Endothelial cell of umbilical vein (primary cell): ENCODE data around the gene CCIN. TPM values are rescaled to one million over a fixed set of nuclear protein-coding genes. Genes with fewer than 3 reads are reported as not detected.
"Not testable (repeated sequence)": the region's sequence is repeated elsewhere in the genome, so short reads cannot be mapped to it uniquely, and the experiment has no call there.

Source experiments
- BruUV-seq: library from RNA; stranded (reverse); fragments of 400-500 nt; replicated peaks from 2 replicates; lab custom pipeline; 2021; lab: Mats Ljungman, UMichigan
- CTCF ChIA-PET: fragments of 300-600, 350-600 bp; sonication (Branson Sonifier 250); formaldehyde crosslinking; loops from one replicate; lab custom pipeline; 2021; ENCODE audit warnings: antibody characterized with exemption, inconsistent platforms; lab: Charles Lee
- POLR2A ChIA-PET: fragments of 300-600, 350-600 bp; sonication (Branson Sonifier 250); formaldehyde crosslinking; loops from one replicate; lab custom pipeline; 2021; ENCODE audit warnings: antibody characterized with exemption, inconsistent platforms; lab: Charles Lee
- DNase-seq: peaks from one replicate; pipeline ENCODE4 v3.0.0-alpha.2; 2011; ENCODE audit warnings: low read depth, low spot score
- FAIRE-seq: peaks from 2 replicates; lab custom pipeline; 2011; peaks lifted over from hg19 to GRCh38; lab: Jason Lieb, UNC
- H2AFZ ChIP-seq: 2 replicates; pipeline ENCODE4 v1.6.0; 2012; ENCODE audit warnings: low read depth, low read length, control low read depth, inconsistent platforms
- H3K27ac ChIP-seq: 2 replicates; pipeline ENCODE4 v1.5.1; 2011; ENCODE audit warnings: low read depth, mild to moderate bottlenecking, control low read depth, low read length, moderate library complexity; ENCODE audit not compliant: insufficient read depth
- H3K27me3 ChIP-seq, 2 experiments: 2 replicates each; pipeline versions ENCODE4 v1.6.0 to v1.6.1; 2011; ENCODE audit warnings: low read length in 2 of 2, mixed read lengths in 1 of 2; ENCODE audit not compliant: control insufficient read depth in 2 of 2, insufficient read depth in 2 of 2
- H3K36me3 ChIP-seq, 2 experiments: 2 replicates in 1 of 2; 3 replicates in 1 of 2; pipeline ENCODE4 v1.5.1; 2011; ENCODE audit warnings: low read length in 2 of 2, mild to moderate bottlenecking in 1 of 2, moderate library complexity in 1 of 2; ENCODE audit not compliant: control insufficient read depth in 2 of 2, insufficient read depth in 2 of 2; ENCODE audit errors: extremely low read depth in 1 of 2
- H3K4me1 ChIP-seq: 3 replicates; pipeline ENCODE4 v1.5.1; 2011; ENCODE audit warnings: mild to moderate bottlenecking, low read length; ENCODE audit not compliant: control insufficient read depth, insufficient read depth; ENCODE audit errors: extremely low read depth
- H3K4me2 ChIP-seq: 2 replicates; pipeline ENCODE4 v1.6.1; 2011; ENCODE audit warnings: low read length, control low read depth, mixed read lengths; ENCODE audit not compliant: insufficient read depth
- H3K4me3 ChIP-seq, 3 experiments: fragments of 200-600 bp in 1 of 3; sonication (generic), shearing (Covaris generic) in 1 of 3; replicated peaks in 1 of 3; 2 replicates each; pipeline ENCODE4 v1.5.1; 2011 to 2016; ENCODE audit warnings: control low read depth in 3 of 3, low read length in 3 of 3, mild to moderate bottlenecking in 2 of 3, inconsistent platforms in 1 of 3, low read depth in 1 of 3, moderate library complexity in 1 of 3; ENCODE audit not compliant: insufficient read depth in 1 of 3
- H3K79me2 ChIP-seq: 2 replicates; pipeline ENCODE4 v1.6.0; 2012; ENCODE audit warnings: low read length, inconsistent platforms; ENCODE audit not compliant: control insufficient read depth, insufficient read depth
- H3K9ac ChIP-seq: replicated peaks from 2 replicates; pipeline ENCODE3; 2011; ENCODE audit warnings: low read length, control low read depth; ENCODE audit not compliant: insufficient read depth; ENCODE audit errors: extremely low read depth
- H3K9me1 ChIP-seq: replicated peaks from 3 replicates; pipeline ENCODE4 v1.6.0; 2011; ENCODE audit warnings: mild to moderate bottlenecking, low read length; ENCODE audit not compliant: control insufficient read depth, insufficient read depth; ENCODE audit errors: extremely low read depth
- H3K9me3 ChIP-seq: replicated peaks from 2 replicates; pipeline ENCODE4 v1.5.1; 2012; ENCODE audit warnings: low read length, inconsistent platforms; ENCODE audit not compliant: control insufficient read depth, insufficient read depth
- H4K20me1 ChIP-seq: replicated peaks from 2 replicates; pipeline ENCODE3; 2011; ENCODE audit warnings: mild to moderate bottlenecking, low read length; ENCODE audit not compliant: control insufficient read depth, insufficient read depth; ENCODE audit errors: extremely low read depth
- CTCF ChIP-seq, 2 donors: IDR thresholded peaks; 1 replicate in 1 of 2; 2 replicates in 1 of 2; pipeline ENCODE4 v1.5.1; 2011; ENCODE audit warnings: low read length in 2 of 2, mild to moderate bottlenecking in 2 of 2, moderate library complexity in 2 of 2, control low read depth in 1 of 2, inconsistent platforms in 1 of 2, low read depth in 1 of 2; ENCODE audit not compliant: insufficient read depth in 1 of 2; ENCODE audit errors: extremely low read depth in 1 of 2
- EZH2 ChIP-seq: IDR thresholded peaks from 2 replicates; pipeline ENCODE4 v1.6.1; 2012; ENCODE audit warnings: borderline replicate concordance, low read depth, mild to moderate bottlenecking, moderate library complexity, low read length, inconsistent platforms; ENCODE audit not compliant: severe bottlenecking
- FOS ChIP-seq: IDR thresholded peaks from 2 replicates; pipeline ENCODE4 v1.6.1; 2011; ENCODE audit warnings: mild to moderate bottlenecking, low read length, moderate library complexity, borderline replicate concordance; ENCODE audit not compliant: insufficient read depth
- GATA2 ChIP-seq: IDR thresholded peaks from 2 replicates; pipeline ENCODE4 v1.7.0; 2011; ENCODE audit warnings: low read depth, mild to moderate bottlenecking, moderate library complexity, mixed read lengths, low read length; ENCODE audit not compliant: insufficient read length, insufficient read depth
- JUN ChIP-seq: IDR thresholded peaks from 2 replicates; pipeline ENCODE4 v1.6.1; 2011; ENCODE audit warnings: borderline replicate concordance, low read depth; ENCODE audit not compliant: insufficient read length, insufficient read depth
- MAX ChIP-seq: IDR thresholded peaks from 2 replicates; pipeline ENCODE4 v1.6.1; 2011; ENCODE audit not compliant: insufficient read depth, insufficient read length
- MYC ChIP-seq: IDR thresholded peaks from one replicate; pipeline ENCODE4 v1.6.1; 2011; ENCODE audit warnings: mild to moderate bottlenecking, low read depth, low read length
- POLR2A ChIP-seq: IDR thresholded peaks from 2 replicates; pipeline ENCODE4 v1.6.1; 2012; ENCODE audit warnings: low read depth, mild to moderate bottlenecking, control low read depth, low read length
- POLR2AphosphoS5 ChIP-seq: IDR thresholded peaks from 2 replicates; pipeline ENCODE4 v1.6.1; 2012; ENCODE audit warnings: low read depth, mild to moderate bottlenecking, control low read depth, low read length, moderate library complexity; ENCODE audit not compliant: insufficient read depth
- dilution Hi-C: fragments of 300-500 bp; cut with MboI; formaldehyde crosslinking; loops from one replicate; pipeline ENCODE4 v1.15.0; 2019; ENCODE audit warnings: low sequenced_read_pairs; ENCODE audit not compliant: extremely low pct_ligation_motif_present
- intact Hi-C: fragments of 100-400 bp; cut with micrococcal nuclease; formaldehyde crosslinking; loops from one replicate; pipeline ENCODE4 v1.10.0; 2022
- polyA plus RNA-seq, 4 experiments: library from polyadenylated mRNA; depleted of rRNA in 3 of 4; stranded (reverse) in 3 of 4; unstranded in 1 of 4; fragments of >200 nt; gene quantifications; 2 replicates each; pipeline versions ENCODE4 v1.2.1 to v1.2.3, GENCODE V29; 2011 to 2012; ENCODE audit warnings: missing spikeins in 1 of 4
- total RNA-seq: library from RNA; stranded (reverse); gene quantifications from 2 replicates; pipeline ENCODE4 v1.2.3, GENCODE V29; 2021

The CCIN gene
- total and polyA plus RNA-seq, 2 donors (not counting 3 experiments of a cell fraction or from before 2014, with no cell fraction given): 0.22 to 1.2 TPM

- H4K20me1 ChIP-seq: no peaks in the 10 kb centered on the region
- POLR2A ChIA-PET: no interaction called here
- H3K4me2 ChIP-seq: no peak overlapping the region
- DNase-seq: no peak
- no peaks in the 10 kb centered on the region for H3K79me2 ChIP-seq
- no peak overlapping the region for H3K27ac ChIP-seq
- H3K9ac ChIP-seq: no peak overlapping the region
- no peak for TF ChIP-seq MYC
- TF ChIP-seq POLR2AphosphoS5: no peak
- no peak for TF ChIP-seq CTCF (IDR thresholded peaks at IDR 0.05; ENCODE audit: extremely low read depth in 1 of 2, insufficient read depth in 1 of 2, low read depth in 1 of 2, low read length in 2 of 2)
- TF ChIP-seq MAX: no peak
- no peak for TF ChIP-seq POLR2A
- no peak for TF ChIP-seq FOS
- no peak for TF ChIP-seq EZH2
- TF ChIP-seq JUN: no peak
- no peak for TF ChIP-seq GATA2
- no peaks in the 10 kb centered on the region for H3K36me3 ChIP-seq
- H3K4me1 ChIP-seq: peaks cover 27% of the 10 kb centered on the region
- no peak overlapping the region for H3K4me3 ChIP-seq
- FAIRE-seq: no peak
- intact Hi-C loops: no loop called here
- no peaks in the 10 kb centered on the region for H3K27me3 ChIP-seq
- no peaks in the 10 kb centered on the region for H3K9me3 ChIP-seq
- H3K9me1 ChIP-seq: no peaks in the 10 kb centered on the region
- no TSS peak for BruUV-seq
- dilution Hi-C loops: no loop called here
- CTCF ChIA-PET: interaction anchor here (0.7 kb wide), 1 partner anchor 20 kb away, joined by 3 read pairs; no protein-coding TSS in a partner anchor
- H2AFZ ChIP-seq: no peak overlapping the region
Observed at GRCh38 chr9:36158917-36159316, 10.3 kb upstream of the CCIN start.

- H3K9me3 ChIP-seq, FAIRE-seq, H3K27ac ChIP-seq, DNase-seq, BruUV-seq, H3K36me3 ChIP-seq, H3K4me3 ChIP-seq, POLR2A ChIA-PET, H3K4me2 ChIP-seq, H4K20me1 ChIP-seq, H2AFZ ChIP-seq, H3K9me1 ChIP-seq, H3K9ac ChIP-seq, intact Hi-C loops, dilution Hi-C loops, H3K79me2 ChIP-seq, H3K27me3 ChIP-seq: not testable (repeated sequence)
- CTCF ChIA-PET: interaction anchor here (0.7 kb wide), 1 partner anchor 21 kb away, joined by 3 read pairs; no protein-coding TSS in a partner anchor
- H3K4me1 ChIP-seq: peaks cover 22% of the 10 kb centered on the region
Observed at GRCh38 chr9:36159509-36159908, 9.7 kb upstream of the CCIN start.

GRCh38 chr9:36160126-36160525, 9.1 kb upstream of the CCIN start:
- FAIRE-seq, H3K79me2 ChIP-seq, H3K27ac ChIP-seq, H3K27me3 ChIP-seq, H3K9ac ChIP-seq, dilution Hi-C loops, H3K36me3 ChIP-seq, intact Hi-C loops, H2AFZ ChIP-seq, POLR2A ChIA-PET, BruUV-seq, DNase-seq, H3K9me1 ChIP-seq, H3K9me3 ChIP-seq, H3K4me2 ChIP-seq, H3K4me3 ChIP-seq, H4K20me1 ChIP-seq: not testable (repeated sequence)
- CTCF ChIA-PET: interaction anchor here (1.4 kb wide), 1 partner anchor 46 kb away, joined by 3 read pairs; no protein-coding TSS in a partner anchor
- peaks cover 16% of the 10 kb centered on the region for H3K4me1 ChIP-seq
